Suprapubic skin (tissue), 4 donors: ENCODE results near the gene INHBB. TPM values are rescaled to one million over a fixed set of nuclear protein-coding genes. Genes with fewer than 3 reads are reported as not detected.

Experiments
- DNase-seq, 2 donors: peaks; one replicate each; pipeline ENCODE4 v3.0.0-alpha.2; 2019; ENCODE audit warnings: low spot score in 2 of 2
- H3K27ac ChIP-seq: fragments of 200-600 bp; sonication (generic); one replicate; pipeline ENCODE4 v1.5.1; 2019
- H3K27me3 ChIP-seq: fragments of 200-600 bp; sonication (generic); one replicate; pipeline ENCODE4 v1.5.1; 2019
- H3K36me3 ChIP-seq: fragments of 200-600 bp; sonication (generic); one replicate; pipeline ENCODE4 v1.5.1; 2019
- H3K4me1 ChIP-seq: fragments of 200-600 bp; sonication (generic); one replicate; pipeline ENCODE4 v1.5.1; 2019
- H3K4me3 ChIP-seq: fragments of 200-600 bp; sonication (generic); one replicate; pipeline ENCODE4 v1.5.1; 2019; ENCODE audit warnings: mild to moderate bottlenecking
- H3K9me3 ChIP-seq: fragments of 200-600 bp; sonication (generic); one replicate; pipeline ENCODE4 v1.5.1; 2019
- CTCF ChIP-seq, 2 donors: fragments of 200-600 bp in 1 of 2; fragments of 450-650 bp in 1 of 2; sonication (generic) in 1 of 2; IDR thresholded peaks; one replicate each; pipeline ENCODE4 v1.5.1; 2016 to 2019; ENCODE audit warnings: antibody characterized with exemption in 2 of 2, mild to moderate bottlenecking in 1 of 2, moderate library complexity in 1 of 2
- EP300 ChIP-seq: sonication (generic); formaldehyde crosslinking; IDR thresholded peaks from one replicate; pipeline ENCODE4 v1.6.1; 2017; ENCODE audit warnings: antibody characterized with exemption
- POLR2A ChIP-seq, 2 donors: fragments of 450-650 bp; IDR thresholded peaks; one replicate each; pipeline ENCODE4 v1.6.1; 2017; ENCODE audit warnings: antibody characterized with exemption in 2 of 2, mild to moderate bottlenecking in 2 of 2, moderate library complexity in 2 of 2
- POLR2AphosphoS5 ChIP-seq, 3 donors: sonication (generic); formaldehyde crosslinking; IDR thresholded peaks; one replicate each; pipeline ENCODE4 v1.6.1; 2017; ENCODE audit warnings: antibody characterized with exemption in 3 of 3
- WGBS: methylation state at CpG from one replicate; pipeline ENCODE4 v1.1.5; 2018; 5-methylcytosine and 5-hydroxymethylcytosine counted together
- total RNA-seq, 4 donors: library from RNA; depleted of rRNA; stranded (reverse); fragments of >200 nt; gene quantifications; one replicate each; pipeline ENCODE4 v1.1.0, GENCODE V29; 2016

INHBB gene
- total RNA-seq, 4 donors from 2014 or later: 12.1 to 26.1 (median 18.2) TPM

GRCh38 chr2:120341977-120342376, 4.0 kb upstream of the INHBB start:
- Histone ChIP-seq H3K4me1 (peaks cover 36% of the 10 kb centered on the region), H3K27me3 (peaks cover 60% of the 10 kb centered on the region), H3K4me3 (no peak overlapping the region), H3K27ac (no peak overlapping the region), H3K9me3 (no peaks in the 10 kb centered on the region), H3K36me3 (no peaks in the 10 kb centered on the region)
- no peak for TF ChIP-seq POLR2AphosphoS5 (IDR thresholded peaks at IDR 0.05)
- no peak for TF ChIP-seq CTCF (IDR thresholded peaks at IDR 0.05)
- TF ChIP-seq EP300: no peak
- no peak for TF ChIP-seq POLR2A (IDR thresholded peaks at IDR 0.05)
- 67% methylated on average over 7 of the region's 7 CpGs for WGBS
- DNase-seq: no peak

GRCh38 chr2:120342446-120342845, 3.5 kb upstream of the INHBB start:
- TF ChIP-seq POLR2A (IDR thresholded peaks at IDR 0.05): no peak
- TF ChIP-seq CTCF (IDR thresholded peaks at IDR 0.05): no peak
- no peak for TF ChIP-seq EP300
- TF ChIP-seq POLR2AphosphoS5 (IDR thresholded peaks at IDR 0.05): no peak
- WGBS: 59% methylated on average over 7 of the region's 7 CpGs

GRCh38 chr2:120343100-120343432, 2.9 kb upstream of the INHBB start:
- WGBS: 30% methylated on average over 4 of the region's 5 CpGs
- Histone ChIP-seq H3K9me3 (no peaks in the 10 kb centered on the region), H3K27ac (peak overlapping the region; percentile 80), H3K27me3 (peaks cover 60% of the 10 kb centered on the region), H3K4me3 (peak overlapping the region; percentile 77), H3K36me3 (no peaks in the 10 kb centered on the region), H3K4me1 (peaks cover 45% of the 10 kb centered on the region)
- TF ChIP-seq POLR2AphosphoS5 (IDR thresholded peaks at IDR 0.05) (no peak), CTCF (IDR thresholded peaks at IDR 0.05) (no peak), EP300 (no peak), POLR2A (IDR thresholded peaks at IDR 0.05) (no peak)
- DNase-seq: no peak

More at GRCh38 chr2:120342446-120342845, 3.5 kb upstream of the INHBB start:
- H3K27me3 ChIP-seq: peaks cover 60% of the 10 kb centered on the region
- peaks cover 41% of the 10 kb centered on the region for H3K4me1 ChIP-seq
- no peaks in the 10 kb centered on the region for H3K36me3 ChIP-seq
- H3K4me3 ChIP-seq: no peak overlapping the region
- H3K27ac ChIP-seq: no peak overlapping the region
- H3K9me3 ChIP-seq: no peaks in the 10 kb centered on the region
- DNase-seq: no peak

- peak; percentile 92 to 97 for DNase-seq
- Histone ChIP-seq H3K4me3 (peak overlapping the region; percentile 77), H3K27me3 (peaks cover 60% of the 10 kb centered on the region), H3K27ac (peak overlapping the region; percentile 80), H3K36me3 (no peaks in the 10 kb centered on the region), H3K4me1 (peaks cover 45% of the 10 kb centered on the region), H3K9me3 (no peaks in the 10 kb centered on the region)
- no peak for TF ChIP-seq EP300
- peak; percentile 68 to 81 for TF ChIP-seq CTCF (IDR thresholded peaks at IDR 0.05)
- TF ChIP-seq POLR2AphosphoS5 (IDR thresholded peaks at IDR 0.05): peak in 2 of 3 donors; percentile 6 to 45
- no peak for TF ChIP-seq POLR2A (IDR thresholded peaks at IDR 0.05)
- 2% methylated on average over 22 of the region's 43 CpGs for WGBS
Observed at GRCh38 chr2:120343433-120344105, 2.4 kb upstream of the INHBB start.

GRCh38 chr2:120344214-120344975, 1.5 kb upstream of the INHBB start:
- Histone ChIP-seq H3K27ac (peak overlapping the region; percentile 80), H3K27me3 (peaks cover 60% of the 10 kb centered on the region), H3K4me3 (peak overlapping the region; percentile 77), H3K36me3 (peaks cover 3% of the 10 kb centered on the region), H3K9me3 (no peaks in the 10 kb centered on the region), H3K4me1 (peaks cover 45% of the 10 kb centered on the region)
- 0% methylated on average over 25 of the region's 75 CpGs for WGBS
- no peak for TF ChIP-seq CTCF (IDR thresholded peaks at IDR 0.05)
- no peak for TF ChIP-seq POLR2AphosphoS5 (IDR thresholded peaks at IDR 0.05)
- TF ChIP-seq POLR2A (IDR thresholded peaks at IDR 0.05): no peak
- TF ChIP-seq EP300: no peak
- DNase-seq: peak in 1 of 2 donors; percentile 82
